Stimulated activated CD8-positive, alpha-beta memory T cell treated with anti-CD3 and anti-CD28 coated beads, Interleukin-4, amount 100 ng/mL, for 4 hours (primary cell): ENCODE measurements around the gene EGR4.
"Not testable (repeated sequence)": the region's sequence is repeated elsewhere in the genome, so short reads cannot be mapped to it uniquely, and the experiment has no call there.

ENCODE experiments used
- DNase-seq, 2 donors: peaks; one replicate each; pipeline ENCODE4 v3.0.0-alpha.2; 2020; ENCODE audit warnings: low read depth in 2 of 2, low spot score in 1 of 2

The EGR4 gene

DNA sequence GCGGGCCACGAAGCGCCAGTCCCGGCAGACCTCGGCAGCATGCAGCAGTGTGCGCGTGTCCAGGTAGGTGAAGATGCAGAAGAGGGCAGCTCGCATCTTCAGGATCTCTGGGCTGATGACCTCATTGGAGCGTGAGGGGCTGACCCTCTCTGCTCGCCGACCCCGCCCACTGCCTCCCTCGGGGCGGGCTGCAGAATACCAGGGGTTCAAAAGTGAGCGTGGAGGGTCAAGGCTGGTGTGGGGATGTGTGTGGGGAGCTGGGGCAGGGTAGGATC lies 29.1 kb downstream of the EGR4 start:
- DNase-seq = no peak

DNA sequence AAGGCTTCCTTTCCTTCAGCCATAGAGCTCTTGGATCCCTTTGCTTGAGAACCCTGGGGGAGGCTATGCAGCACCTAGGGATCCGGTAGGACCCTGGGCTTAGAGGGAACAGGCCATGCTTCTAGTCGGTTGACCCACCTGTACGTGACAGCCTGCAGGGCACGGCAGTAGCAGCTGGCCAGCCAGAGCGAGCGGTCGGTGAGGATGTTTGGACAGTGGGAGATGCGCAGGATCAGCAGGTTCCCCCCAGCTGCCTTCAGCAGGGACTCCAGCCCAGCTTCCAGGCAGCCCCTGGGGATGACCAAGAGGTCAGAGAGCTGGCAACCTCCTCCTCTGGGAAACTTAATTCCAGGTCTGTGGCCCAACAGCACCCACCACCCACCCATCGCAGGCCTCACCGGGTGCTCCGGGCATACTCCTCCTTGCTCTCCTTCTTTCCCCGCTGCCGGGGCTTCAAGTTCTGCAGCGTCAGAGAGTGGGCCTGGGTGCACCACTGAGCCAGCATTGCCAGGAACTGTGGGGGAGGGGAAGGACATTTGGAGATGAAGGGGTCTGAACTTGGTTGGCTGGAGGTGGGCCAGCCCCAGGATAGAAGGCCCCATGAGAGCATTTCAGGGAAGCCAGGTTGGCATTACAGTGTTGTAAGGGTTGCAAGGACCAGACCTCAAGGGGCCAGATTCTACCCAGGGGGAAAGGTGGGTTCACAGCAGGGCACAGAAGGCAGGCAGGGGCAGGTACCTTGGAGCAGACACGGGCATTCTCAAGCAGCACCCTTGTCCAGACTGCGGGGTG lies 29.6 kb downstream of the EGR4 start:
- no peak for DNase-seq

DNA sequence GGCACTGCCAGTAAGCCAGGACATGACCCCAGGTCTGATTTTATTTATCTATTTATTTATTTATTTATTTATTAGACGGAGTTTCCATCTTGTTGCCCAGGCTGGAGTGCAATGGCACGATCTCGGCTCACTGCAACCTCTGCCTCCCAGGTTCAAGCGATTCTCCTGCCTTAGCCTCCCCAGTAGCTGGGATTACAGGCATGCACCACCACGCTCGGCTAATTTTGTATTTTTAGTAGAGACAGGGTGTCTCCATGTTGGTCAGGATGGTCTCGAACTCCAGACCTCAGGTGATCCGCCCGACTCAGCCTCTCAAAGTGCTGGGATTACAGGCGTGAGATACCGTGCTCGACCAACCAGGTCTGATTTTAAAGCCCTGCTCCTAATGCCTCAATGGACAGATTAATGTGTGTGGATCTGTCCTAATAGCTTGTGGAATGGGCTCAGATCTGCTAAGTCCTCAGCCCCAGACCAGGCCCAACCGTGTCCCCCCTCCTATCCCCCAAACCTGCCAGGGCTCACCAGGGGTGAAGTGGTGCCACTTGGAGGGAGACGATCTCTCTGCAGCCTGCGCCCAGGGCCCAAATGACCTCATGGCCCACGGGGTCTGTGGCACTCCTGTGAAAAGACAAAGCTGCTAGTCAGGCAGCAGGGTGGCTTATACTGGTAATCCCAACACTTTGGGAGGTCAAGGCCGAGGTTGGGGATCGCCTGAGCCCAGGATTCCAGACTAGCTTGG lies 30.5 kb downstream of the EGR4 start:
- DNase-seq = not testable (repeated sequence)

DNA sequence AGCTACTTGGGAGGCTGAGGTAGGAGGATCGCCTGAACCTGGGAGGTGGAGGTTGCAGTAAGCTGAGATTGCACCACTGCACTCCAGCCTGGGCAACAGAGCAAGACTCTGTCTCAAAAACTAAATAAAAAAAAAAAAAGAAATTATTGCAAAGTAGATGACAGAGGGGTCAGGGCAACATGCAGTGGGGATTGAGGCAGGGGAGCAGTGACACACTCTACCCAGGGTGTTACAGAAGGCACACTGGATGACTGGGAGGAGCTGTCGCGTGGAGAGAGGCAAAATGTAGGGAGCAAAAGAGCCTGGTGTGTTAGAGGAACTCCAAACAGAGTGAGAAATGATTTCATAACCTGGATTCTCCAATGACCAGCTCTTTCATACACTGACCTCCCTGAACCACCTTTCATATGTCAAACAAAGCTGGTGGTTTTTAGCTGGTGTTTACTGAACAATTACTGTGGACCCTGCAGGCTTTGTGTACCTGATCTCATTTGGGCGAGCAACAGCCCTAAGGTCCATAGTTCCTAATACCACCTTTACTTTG lies 31.2 kb downstream of the EGR4 start:
- no peak for DNase-seq

DNA sequence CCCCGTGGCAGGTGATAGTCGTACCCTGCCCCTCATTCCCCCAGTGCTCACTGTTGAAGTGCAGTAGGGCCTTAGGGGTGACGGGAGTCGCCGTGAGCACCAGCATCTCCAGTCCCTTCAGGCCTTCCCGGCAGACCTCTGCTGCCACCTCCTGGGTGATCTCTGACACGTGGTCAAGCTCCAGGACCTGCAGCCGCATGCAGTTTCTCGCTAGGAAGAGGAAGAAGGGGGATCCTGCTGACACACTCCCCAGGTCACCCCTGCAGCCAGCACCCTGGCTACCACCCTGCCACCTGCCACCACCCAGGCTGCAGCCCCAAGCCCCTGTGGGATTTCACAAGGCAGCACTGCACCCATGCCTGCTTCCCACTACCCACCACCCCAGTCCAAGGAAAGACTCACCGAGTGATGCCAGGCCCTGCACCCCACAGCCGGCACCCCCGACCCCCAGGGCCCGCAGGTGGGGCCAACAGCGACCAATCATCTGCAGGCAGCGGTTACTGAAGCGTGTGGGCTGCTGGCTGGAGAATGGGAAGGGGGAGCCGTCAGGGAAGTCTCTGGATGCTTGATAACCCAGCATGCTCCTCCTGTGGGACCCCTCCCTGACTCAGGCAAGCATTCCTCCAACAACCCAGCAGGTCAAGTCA lies 32.9 kb downstream of the EGR4 start:
- no peak for DNase-seq

DNA sequence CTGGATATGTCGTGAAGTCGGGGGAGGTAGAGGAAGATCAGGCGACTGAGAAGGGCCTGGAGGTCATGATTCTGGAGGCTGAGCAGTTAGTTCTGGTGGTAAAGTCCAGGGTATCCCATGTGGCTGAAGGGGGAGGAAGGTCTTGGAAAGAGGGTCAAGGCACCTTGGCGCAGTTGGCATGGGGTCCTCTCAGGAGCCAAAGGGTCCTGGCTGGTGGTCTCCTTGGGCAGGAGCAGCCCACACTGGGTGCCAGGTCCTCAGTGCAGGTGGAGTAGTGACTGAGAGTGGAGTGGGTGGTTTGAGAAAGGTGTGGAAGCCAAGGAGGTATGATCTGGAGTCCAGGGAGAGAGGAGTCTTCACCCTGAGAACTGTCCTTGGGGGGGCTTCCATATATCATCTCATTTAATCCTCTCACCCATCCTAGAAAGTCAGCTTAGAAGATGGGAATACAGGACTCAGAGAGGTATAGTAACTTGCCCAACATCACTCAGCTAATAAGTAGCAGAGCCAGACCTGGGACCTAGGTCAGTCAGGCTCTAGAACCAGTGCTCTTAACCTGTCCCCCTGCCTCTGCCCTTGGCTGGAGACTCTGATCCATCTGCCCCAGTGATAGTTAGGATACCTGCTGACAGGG lies 33.5 kb downstream of the EGR4 start:
- no peak for DNase-seq

DNA sequence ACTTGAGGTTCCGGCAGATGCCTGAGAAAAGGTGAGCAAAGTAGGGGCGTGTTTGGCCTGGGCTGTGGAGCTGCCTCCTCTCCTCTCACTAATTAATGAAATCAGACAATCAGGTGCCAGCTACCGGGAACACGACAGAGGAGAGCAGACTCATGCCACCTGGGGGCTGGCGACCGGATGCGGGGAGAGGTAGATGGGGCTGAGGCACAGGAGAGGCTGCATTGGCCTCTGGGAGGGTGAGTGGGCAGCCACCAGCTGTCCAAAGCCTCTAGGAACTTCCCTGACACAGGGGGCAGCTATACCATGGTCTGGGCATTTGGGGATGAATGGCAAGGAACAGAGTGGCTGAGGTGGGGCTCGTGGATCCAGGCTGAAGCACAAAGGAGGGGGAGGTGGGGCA lies 34.1 kb downstream of the EGR4 start:
- no peak for DNase-seq

DNA sequence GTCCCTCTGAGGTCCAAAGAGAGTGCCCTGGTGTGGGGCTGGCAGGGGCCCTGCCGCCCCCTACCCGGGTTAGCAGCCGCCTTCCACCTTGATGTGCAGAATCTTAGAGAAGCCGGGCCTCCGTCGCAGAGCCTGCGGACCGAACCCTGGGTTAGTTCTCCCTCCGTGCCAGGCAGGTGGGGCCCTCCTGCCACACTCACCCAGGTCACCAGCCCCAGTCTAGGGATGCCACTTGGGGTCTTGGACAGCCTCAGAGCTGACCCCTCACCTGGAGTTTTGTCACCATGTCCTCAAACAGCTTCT lies 34.5 kb downstream of the EGR4 start:
- DNase-seq = no peak

DNA sequence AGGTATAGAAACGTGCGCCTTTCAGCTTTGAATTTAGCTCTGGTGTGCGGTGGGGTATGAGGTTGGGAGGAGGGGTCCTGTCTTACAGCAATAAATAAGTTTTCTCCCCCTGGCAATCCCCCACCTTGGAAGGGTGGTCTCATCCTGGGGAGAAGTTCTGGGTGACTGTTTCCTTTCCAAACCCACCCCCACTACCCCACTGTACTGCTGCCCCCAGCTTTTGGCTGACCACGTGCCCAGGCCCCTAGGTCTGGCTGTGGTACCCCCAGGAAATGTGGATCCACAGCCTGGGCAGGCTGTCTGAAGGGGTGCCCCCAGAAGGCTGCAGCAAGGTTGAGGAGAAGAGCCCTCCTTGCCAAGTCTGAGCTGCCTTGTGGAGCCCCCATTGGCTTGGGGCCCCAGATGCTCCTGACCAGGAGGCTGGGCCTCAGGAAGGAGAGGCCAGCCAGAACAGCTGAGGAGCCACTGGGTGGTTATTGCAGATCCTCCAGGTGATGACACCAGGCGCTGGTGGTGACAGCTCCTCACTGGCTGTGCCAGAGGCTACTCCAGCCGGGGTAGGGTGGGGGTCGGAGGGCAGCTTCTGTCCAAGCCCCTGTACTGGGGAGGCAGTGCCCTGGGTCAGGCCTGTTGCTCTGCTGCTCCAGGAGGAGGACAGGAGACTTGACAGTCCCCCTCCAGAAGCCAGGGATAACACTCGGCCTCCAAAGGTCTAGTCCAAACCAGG lies 35.0 kb downstream of the EGR4 start:
- DNase-seq = no peak

DNA sequence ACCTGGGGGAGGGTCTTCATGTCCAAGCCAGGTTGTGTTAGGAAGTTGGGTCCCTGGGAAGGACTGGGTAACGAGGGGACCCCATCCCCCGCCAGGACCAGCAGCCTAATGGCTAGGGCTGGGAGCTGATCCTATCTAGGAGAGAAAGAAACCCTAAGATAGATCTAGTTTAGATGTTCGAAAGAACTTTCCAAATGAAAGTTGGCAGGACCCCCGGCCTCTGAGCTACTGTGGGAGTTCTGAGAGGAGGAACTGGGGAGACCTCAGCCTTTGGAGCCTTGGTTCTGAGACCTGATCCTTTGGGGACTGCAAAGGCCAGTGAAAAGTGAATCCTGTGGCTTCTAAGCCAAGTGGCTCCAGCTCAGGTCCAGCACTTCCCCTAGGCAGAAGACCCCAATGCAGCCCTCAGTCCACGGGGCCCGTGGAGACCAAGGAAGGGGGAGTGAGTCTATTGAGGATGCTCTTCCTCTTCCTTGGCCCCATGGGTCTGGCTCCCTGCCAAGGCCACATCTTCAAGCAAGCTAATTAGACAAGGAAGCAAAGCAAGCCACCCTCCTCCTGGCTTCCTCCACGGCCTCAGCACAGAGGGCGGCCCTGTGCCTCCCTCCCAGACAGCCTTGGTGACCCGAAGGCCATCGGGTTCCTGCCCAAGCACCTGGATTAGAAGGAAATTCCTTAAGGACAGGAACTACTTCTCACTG lies 35.8 kb downstream of the EGR4 start:
- no peak for DNase-seq

DNA sequence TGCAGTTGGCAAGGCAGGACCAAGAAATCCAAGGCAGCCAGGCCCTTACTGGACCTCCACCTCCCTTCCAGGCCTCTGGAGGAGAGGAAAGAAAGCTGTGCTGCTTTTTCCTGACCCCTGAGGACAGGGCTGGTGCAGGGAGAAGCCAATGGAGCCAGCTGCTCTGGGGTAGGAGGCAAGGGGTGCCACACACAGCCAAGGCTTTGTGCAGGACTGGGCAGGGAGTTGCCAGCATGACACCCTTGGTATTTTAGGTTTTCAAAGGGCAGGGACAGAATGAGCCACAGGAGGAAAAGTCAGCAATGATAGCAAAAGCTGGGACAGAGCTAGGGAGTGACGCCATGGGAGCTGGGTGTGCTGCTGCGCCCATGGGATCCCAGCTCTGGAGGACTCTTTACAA lies 36.3 kb downstream of the EGR4 start:
- DNase-seq = no peak

DNA sequence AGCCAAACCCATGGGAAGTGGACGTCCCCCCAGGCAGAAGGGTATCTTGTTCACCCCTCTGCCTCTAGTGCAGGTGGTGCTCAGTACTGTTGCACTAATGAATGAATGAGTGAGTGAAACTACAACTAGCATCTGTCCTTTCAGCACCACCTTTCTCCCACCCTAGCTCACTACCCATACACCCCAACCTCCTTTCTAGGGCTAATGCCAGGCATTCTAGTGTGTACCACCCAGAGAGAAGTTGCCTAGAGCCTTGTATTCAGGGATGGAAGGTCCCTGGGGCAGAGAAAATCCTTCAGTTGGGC lies 36.8 kb downstream of the EGR4 start:
- DNase-seq = no peak

DNA sequence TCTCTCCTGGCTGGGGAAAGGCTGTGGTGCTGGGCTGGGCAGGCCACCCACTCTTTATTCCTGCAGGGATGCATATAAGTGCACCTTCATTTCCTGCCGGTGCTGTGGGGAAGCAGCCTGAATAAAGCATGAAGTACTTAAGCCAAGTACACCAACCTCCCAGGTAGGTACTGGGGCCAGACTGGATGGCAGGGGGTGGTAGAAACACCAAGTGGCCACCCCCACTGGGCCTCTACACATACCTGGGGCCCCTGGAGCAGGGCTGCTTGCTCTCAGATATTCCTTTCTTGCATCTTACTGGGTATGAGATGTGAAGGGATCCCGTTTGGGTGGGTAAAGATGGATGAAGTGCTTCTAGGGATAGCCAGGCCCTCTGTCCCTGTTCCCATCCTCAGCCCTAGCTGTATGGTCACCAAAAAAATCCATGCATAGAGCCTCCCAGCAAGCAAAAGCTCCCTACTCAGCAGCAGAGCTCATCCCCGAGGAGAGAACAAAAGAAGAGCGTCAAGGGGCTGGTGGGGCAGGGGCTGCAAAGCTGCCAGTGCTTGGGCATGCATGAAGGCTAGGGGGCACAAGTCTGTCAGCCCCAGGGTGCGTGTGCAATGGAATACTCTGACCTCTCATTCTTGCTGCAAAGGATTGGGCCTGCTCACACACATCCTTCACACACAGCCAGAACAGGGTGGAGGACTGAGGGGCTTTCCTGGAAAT lies 37.3 kb downstream of the EGR4 start:
- no peak for DNase-seq

DNA sequence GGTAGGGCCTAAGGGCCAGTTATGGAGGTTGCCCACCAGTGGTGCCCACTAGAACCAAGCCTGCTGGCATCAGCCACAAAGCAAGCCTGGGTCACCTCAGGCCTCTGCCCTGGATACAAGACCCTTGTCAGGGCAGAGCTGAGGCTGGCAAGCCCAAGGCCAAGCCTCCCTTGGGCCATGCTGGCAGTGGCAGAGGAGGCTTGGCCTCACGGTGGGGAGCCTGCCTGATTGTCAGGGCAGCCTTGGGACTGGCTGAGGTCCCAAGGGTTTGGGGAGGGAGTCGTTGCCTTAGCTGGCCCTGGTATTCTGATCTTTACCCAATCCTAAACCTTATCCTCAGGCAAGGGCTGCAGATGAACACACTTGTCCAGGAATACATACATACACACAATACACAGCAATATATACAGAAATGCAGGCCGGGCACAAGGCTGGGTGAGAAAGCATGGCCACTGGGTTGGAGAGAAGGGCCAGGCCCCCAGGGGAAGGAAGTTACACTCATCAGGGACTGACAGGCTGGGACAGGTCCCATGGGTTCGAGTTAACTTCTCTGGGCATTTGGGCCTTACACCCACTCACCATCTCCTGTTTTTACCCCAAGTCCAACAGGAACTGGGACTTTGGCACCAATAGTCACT lies 38.2 kb downstream of the EGR4 start:
- no peak for DNase-seq

DNA sequence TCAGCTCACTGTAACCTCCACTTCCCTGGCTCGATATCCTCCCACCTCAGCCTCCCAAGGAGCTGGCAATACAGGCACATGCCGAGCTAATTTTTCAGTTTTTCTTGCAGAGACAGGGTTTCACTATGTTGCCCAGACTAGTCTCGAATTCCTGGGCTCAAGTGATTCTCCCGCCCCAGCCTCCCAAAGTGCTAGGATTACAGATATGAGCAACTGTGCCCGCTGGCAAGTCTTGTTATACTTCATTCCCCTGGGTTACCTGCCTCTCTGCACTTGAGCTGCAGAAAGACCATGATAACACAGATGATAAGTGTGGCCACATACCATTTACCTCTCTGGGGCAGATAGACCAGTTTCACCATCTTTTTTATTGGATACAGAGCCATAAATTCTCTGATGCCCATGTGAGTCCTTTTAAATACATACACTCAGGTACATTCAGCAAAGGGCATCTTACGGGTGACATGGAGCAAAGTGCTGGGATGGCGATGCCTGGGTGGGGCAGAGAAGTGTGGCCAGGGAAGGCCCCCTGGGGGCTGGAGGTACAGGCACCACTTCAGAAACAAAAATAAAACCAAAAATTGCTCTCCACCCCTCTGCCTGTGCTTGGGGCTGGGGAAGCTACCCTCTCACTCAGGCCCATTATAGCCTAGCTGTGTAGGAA lies 38.9 kb downstream of the EGR4 start:
- DNase-seq = no peak

DNA sequence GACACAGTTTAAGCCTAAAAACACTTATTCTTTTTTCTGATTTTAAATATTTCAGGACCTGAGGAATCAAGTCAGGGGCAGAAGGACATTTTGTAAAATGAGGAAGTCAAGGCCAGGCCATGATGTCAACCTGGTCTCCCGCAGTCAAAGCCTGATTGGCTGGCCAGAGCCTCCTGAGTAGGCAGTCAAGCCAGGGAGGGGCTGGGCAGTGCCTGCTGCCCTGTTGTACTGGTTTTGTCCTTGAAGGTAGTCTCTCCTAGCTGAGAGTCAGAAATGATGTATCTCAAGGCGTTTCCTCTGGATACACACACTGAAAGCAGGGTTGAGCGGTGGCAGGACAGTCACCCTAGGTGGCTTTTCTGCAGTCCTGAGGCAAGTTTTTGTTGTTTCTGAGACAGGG lies 39.4 kb downstream of the EGR4 start:
- DNase-seq = no peak

DNA sequence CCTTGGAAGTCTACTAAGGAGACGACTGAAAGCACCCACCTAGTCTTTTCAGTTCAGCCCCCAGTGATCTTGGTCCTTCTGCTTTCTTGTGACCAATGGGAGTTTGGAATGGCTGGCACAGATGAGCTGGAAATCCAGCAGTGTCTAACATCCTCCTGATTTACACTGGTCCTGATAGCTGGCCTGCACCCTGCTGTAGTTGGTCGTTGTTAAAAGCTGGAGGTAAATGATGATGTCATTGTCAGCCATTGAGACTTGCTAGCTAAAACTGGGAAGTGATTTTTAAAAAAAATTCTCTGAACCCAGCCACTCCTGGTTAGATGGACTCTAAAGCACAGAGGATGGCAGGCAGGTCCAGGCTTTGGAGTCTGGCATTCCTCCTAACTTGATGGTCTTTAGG lies 39.9 kb downstream of the EGR4 start:
- DNase-seq = no peak

DNA sequence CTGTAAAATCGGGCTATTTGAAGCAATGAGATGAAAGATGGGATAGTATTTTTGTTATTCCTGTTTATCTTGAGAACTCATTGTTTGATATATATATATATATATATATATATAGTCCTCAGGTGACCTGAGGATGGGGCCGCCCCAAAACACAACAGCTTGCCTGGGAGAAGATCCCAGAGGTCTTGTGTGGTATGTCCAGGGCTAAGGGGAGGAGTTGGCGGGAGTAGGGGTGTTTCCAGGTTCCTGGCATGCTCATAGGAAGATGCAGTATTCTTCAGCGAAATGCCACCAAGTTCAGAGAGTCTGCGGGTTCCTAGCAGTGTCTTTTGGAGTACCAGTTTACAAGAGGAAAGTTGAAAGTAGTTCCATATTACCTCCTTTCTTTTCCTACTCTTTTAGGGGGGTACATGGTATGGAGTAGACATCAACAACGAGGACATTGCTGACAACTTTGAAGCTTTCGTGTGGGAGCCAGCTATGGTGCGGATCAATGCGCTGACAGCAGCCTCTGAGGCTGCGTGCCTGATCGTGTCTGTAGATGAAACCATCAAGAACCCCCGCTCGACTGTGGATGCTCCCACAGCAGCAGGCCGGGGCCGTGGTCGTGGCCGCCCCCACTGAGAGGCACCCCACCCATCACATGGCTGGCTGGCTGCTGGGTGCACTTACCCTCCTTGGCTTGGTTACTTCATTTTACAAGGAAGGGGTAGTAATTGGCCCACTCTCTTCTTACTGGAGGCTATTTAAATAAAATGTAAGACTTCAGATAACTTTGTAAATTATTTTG lies 40.9 kb downstream of the EGR4 start:
- no peak for DNase-seq
